Right renal cortex interstitium (tissue), 3 donors: ENCODE results near the gene GTF2H3. TPM values are rescaled to one million over a fixed set of nuclear protein-coding genes. Genes with fewer than 3 reads are reported as not detected.
A peak's percentile ranks its signal among the peaks of the same experiment; 100 is the strongest.
"Not testable (repeated sequence)": the region's sequence is repeated elsewhere in the genome, so short reads cannot be mapped to it uniquely, and the experiment has no call there.

ENCODE experiments used
- DNase-seq, 3 donors: peaks; one replicate each; pipeline ENCODE4 v3.0.0-alpha.2; 2013; ENCODE audit warnings: low read depth in 3 of 3, low spot score in 2 of 3
- polyA plus RNA-seq, 3 donors: library from polyadenylated mRNA; unstranded; fragments of 120-200 nt; gene quantifications; one replicate each; pipeline ENCODE4 v1.2.1, GENCODE V29; 2013; ENCODE audit not compliant: insufficient read length in 3 of 3

GTF2H3 gene
- 10 to 100 TPM; 35.0 to 37.5 (median 36.4) TPM for polyA plus RNA-seq

GRCh38 chr12:123633379-123634141, at the start of gene GTF2H3, which contains the start of gene EIF2B1:
Gene GTF2H3, plus strand, starts transcription at chr12:123633829. Its CDS starts 31 bp downstream, at chr12:123633860.
Gene EIF2B1, minus strand, starts transcription at chr12:123633686. Its CDS starts 129 bp downstream, at chr12:123633557.
- DNase-seq, result peak; percentile 86 to 96 (median 90)

GRCh38 chr12:123591702-123592481, 41.7 kb upstream of the GTF2H3 start:
- no peak for DNase-seq

- DNase-seq, result no peak
Measured at GRCh38 chr12:123595729-123596128, 37.9 kb upstream of the GTF2H3 start.

- DNase-seq, result no peak
Measured at GRCh38 chr12:123597100-123597499, 36.5 kb upstream of the GTF2H3 start.

GRCh38 chr12:123598522-123598921, 35.1 kb upstream of the GTF2H3 start:
- no peak for DNase-seq

GRCh38 chr12:123599310-123599709, 34.3 kb upstream of the GTF2H3 start:
- no peak for DNase-seq

- DNase-seq, result no peak
Measured at GRCh38 chr12:123599721-123600120, 33.9 kb upstream of the GTF2H3 start.

GRCh38 chr12:123601602-123602489, 31.8 kb upstream of the GTF2H3 start, which contains the start of gene DDX55:
Gene DDX55, plus strand, starts transcription at chr12:123602099. Its CDS starts 50 bp downstream, at chr12:123602149.
- peak; percentile 63 to 75 (median 71) for DNase-seq

- DNase-seq, result no peak
Measured at GRCh38 chr12:123602651-123603195, 30.9 kb upstream of the GTF2H3 start.

- not testable (repeated sequence) for DNase-seq
Measured at GRCh38 chr12:123603495-123603894, 30.1 kb upstream of the GTF2H3 start.

GRCh38 chr12:123607756-123608155, 25.9 kb upstream of the GTF2H3 start:
- no peak for DNase-seq

- DNase-seq, result no peak
Measured at GRCh38 chr12:123608182-123608581, 25.4 kb upstream of the GTF2H3 start.

- DNase-seq, result no peak
Measured at GRCh38 chr12:123614110-123614509, 19.5 kb upstream of the GTF2H3 start.

GRCh38 chr12:123614531-123614930, 19.1 kb upstream of the GTF2H3 start:
- no peak for DNase-seq

GRCh38 chr12:123617144-123617543, 16.5 kb upstream of the GTF2H3 start:
- no peak for DNase-seq

GRCh38 chr12:123617580-123617979, 16.0 kb upstream of the GTF2H3 start:
- DNase-seq, result no peak

- no peak for DNase-seq
Measured at GRCh38 chr12:123621101-123621500, 12.5 kb upstream of the GTF2H3 start.

- no peak for DNase-seq
Measured at GRCh38 chr12:123621619-123622530, 11.8 kb upstream of the GTF2H3 start.

- no peak for DNase-seq
Measured at GRCh38 chr12:123634142-123634561, 523 bp downstream of the GTF2H3 start.
